CD4-positive, alpha-beta T cell treated with Interleukin-15 for 4 hours (primary cell): ENCODE results near the gene NDFIP1.
A peak's percentile ranks its signal among the peaks of the same experiment; 100 is the strongest.

Source experiments
- DNase-seq: peaks from one replicate; pipeline ENCODE4 v3.0.0-alpha.2; 2020; ENCODE audit warnings: low spot score

NDFIP1 gene

DNA sequence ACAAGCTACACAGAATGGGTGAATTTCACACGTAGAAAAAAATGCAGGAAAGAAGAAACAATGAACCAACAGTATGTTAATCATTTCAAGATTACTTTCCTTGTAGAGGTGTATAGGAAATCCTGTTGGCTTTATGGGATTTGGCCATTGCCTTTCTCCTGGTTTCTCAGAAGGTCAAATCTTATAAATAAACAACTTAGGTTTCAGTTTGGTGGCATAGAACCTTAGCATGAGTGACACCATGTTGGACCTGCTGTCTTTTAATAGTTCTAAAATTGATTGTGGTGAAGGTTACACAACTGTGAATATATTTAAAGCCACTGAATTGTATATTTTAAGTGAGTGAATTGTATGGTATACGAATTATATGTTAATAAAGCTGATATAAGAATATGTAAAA lies 16.7 kb upstream of the NDFIP1 start:
- no peak for DNase-seq

DNA sequence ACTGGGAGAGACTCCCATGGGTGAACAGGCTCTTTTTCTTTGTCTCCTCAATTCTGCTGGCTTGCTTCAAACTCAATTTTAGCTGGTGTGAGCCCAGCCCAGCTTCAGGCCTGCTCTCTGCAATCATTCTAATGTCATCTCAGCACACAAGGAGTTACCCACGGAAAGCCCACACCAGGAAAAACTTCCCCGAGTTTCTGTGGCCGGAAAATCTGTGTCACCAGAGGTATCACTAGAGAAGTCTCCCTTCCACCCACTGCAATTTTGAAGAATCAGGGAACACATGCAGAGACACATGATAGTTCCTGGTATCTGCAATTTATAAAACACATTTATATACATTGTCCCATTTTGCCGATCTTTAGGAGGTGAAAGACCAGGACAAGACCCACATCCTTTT lies 13.5 kb upstream of the NDFIP1 start:
- DNase-seq = peak; percentile 43

DNA sequence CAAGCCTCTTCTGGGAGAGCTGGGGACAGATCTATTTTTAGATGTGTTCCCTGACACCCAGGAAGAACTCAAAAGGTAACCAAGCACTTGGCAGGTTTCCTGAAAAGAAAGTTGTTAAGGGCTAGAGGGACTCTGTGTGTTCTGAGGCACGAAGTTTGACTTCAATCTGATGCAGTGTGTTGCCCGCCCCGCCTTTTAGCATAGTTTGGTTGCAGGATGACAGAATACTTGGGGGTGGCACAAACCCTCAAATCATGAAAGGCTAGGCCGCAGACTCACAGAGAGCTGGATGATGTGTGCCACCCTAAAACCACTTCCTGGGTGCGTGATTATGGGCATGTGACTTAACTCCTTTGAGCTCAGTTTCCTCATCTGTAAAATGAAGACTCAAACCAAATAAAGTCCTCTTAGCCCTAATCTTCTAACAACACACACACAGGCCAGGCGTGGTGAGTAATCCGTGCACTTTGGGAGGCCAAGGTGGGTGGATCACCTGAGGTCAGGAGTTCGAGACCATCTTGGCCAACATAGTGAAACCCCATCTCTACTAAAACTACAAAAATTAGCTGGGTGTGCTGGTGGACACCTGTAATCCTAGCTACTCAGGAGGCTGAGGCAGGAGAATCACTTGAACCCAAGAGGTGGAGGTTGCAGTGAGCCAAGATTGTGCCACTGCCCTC lies 12.8 kb upstream of the NDFIP1 start:
- peak; percentile 87 for DNase-seq

DNA sequence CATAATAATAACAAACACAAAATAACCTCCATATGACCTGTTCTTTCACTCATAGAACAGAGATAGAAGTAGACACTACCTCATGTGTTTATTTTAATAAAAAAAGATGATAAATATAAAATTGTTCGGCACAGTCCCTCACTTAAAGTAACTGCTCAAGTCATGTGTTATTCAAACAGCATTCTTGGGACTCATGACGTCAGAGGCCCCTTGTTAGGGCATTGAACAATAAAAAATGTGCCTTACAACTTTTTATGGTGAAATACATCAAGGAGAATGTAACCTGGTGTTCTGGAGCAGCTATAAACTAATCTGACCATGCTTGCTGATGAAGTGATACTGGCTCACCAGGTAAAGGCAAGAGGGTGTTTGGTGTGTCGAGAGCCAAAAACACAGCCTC lies 12.2 kb upstream of the NDFIP1 start:
- DNase-seq = no peak

DNA sequence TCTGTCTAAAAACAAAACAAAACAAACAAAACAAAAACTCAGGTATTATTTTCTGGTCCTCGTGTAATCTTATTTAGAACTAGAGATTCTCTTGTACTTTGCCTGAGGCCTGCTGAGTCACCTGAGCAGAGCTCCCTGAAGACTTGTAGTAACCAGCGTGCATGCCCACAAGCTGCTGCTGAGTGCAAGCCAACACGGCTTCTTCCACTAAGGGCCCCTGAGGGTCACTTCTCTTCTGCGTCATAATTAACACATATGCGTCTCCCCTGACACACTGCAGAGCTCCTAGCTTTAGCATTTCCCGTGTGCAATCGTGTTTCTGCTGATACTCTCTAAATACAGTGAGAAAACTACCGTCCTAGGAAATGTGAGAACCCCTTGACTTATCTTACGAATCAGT lies 10.9 kb upstream of the NDFIP1 start:
- no peak for DNase-seq

DNA sequence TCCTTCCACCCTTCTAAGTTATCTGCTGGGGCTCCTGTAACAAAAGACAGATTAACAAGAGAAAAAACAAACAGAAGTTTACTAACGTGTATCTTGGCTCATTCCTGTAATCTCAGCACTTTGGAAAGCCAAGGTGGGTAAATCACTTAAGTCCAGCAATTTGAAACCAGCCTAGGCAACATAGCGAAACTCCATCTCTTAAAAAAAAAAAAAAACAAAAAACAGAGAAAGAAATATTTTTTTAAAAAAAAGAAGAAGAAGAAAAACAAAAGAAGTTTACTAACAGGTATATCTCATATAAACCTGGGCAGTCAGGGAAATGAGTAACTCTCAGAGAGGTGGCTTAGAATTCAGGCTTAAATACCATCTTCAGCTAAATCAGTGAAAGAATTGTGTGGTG lies 10.3 kb upstream of the NDFIP1 start:
- no peak for DNase-seq

DNA sequence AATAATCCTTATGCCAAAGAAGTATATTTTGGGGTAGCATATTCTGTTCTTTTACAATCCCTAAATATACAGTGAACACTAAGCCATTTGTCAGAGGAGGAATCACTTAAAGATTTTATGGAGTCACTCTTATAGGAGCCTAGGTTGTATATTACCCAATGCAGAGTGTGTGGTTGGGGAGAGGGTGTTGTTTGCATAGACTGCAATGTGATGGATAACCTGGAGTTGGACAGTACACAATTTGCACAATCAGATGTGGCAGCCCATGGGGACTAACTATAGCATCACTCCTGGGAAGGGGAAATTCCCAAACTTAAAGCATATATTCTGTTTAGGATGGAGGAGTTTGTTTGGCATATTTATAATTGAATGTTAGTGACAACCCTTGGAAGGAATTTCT lies 9.6 kb upstream of the NDFIP1 start:
- no peak for DNase-seq

DNA sequence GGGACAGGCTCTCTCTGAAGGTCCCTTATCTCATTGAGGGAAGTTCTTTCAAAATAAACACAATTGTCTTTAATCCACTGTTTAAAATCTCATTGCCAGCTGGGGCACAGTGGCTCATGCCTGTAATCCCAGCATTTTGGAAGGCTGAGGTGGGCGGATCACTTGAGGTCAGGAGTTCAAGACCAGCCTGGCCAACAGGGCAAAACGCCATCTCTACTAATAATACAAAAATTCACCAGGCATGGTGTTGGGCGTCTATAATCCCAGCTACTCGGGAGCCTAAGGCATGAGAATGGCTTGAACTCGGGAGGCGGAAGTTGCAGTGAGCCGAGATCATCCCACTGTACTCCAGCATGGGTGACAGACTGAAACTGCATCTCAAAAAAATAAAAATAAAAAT lies 8.3 kb upstream of the NDFIP1 start:
- no peak for DNase-seq

DNA sequence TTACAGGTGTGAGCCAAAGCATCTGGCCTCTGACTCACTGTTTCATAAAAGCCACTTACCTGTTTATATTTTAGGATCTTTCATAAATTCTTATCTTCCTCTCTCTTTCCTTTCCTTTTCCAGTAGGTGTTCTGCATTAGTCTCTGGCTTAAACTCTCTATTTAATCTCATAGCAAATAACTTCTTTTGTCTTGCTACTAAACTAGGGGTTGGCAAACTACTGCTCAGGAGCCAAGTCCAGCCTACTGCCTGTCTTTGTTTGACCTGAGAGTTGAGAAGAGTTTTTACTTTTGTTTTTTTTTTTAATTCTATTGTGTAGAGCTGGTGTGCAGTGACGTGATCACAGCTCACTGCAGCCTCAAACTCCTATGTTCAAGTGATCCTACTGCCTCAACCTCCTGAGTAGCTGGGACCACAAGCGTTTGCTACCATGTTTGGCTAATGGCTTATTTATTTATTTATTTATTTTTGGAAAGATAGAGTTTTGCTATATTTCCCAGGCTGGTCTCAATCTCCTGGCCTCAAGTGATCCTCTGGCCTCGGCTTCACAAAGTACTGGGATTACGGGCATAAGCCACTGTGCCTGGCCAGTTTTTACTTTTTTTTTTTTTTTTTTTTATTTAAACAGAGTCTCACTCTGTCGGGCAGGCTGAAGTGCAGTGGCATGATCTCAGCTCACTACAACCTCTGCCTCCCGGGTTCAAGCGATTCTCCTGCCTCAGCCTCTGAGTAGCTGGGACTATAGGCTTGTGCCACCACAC lies 5.4 kb upstream of the NDFIP1 start:
- DNase-seq = no peak

DNA sequence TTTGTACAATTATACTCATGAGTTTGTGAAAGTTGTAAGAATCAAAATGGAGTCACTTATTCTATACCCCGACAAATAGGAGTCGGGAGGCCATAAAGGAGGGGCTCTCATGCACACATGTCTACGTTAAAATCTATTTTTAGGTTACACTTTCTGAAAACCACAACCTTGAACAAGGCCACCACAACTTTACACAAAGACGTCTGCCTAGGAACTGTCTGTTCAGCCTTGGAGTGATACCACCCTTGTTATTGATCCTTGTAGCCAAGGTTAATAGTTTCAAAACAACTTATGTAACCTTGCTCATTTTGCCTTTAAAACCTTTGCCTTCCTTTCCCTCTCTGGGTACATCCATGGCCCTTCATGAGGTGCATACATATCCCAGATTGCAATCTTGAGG lies 4.1 kb upstream of the NDFIP1 start:
- peak; percentile 53 for DNase-seq

DNA sequence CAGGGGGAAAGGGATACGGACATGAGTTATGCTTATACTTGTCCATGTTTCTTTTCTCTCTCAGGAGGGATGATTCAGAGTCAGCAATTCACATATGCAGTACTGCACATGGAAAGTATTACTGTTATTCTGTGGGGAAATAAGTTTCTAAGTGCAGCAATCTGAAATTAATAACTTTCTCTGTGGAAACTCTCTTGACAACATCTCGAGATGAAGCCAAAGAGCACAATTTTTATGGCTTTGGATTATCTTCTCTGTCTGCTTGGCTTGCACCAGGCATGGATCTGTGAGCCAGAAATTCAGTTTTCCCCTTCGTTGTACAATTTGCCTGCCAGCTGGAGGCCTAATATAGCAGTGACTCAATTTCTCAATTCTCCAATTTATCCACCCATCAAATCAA lies 2.5 kb upstream of the NDFIP1 start:
- DNase-seq = no peak

DNA sequence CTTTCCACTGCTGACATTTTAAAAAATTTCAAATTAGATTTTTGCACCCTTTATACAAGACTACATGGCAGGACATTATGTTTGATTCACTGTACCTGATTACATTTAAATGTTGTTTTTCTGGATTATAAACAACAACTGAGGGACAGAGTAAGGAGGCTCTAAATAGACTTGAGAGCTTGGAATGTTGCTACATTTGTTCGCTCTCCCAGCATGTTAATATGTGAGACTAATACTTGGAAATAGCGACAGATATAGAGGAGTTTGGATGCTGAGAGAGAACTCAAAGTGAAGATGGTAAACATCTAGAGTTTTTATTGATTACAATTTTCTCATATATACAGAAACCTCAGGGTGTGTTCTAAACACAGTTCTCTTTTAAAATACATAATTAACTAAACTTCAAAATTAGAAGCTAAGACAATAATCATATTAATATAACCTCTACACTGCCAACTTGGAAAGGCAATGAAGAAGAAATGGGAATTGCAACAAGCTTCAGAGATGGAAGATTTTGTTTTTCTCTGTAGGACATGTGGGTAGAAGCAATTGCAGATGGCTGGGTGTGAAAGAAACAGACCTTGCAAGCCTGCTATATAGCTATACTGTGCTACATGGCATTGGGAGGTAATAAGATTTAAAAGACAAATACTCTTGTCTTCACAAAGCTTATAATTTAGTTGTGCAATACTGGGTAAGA lies 1.4 kb upstream of the NDFIP1 start:
- DNase-seq = no peak

DNA sequence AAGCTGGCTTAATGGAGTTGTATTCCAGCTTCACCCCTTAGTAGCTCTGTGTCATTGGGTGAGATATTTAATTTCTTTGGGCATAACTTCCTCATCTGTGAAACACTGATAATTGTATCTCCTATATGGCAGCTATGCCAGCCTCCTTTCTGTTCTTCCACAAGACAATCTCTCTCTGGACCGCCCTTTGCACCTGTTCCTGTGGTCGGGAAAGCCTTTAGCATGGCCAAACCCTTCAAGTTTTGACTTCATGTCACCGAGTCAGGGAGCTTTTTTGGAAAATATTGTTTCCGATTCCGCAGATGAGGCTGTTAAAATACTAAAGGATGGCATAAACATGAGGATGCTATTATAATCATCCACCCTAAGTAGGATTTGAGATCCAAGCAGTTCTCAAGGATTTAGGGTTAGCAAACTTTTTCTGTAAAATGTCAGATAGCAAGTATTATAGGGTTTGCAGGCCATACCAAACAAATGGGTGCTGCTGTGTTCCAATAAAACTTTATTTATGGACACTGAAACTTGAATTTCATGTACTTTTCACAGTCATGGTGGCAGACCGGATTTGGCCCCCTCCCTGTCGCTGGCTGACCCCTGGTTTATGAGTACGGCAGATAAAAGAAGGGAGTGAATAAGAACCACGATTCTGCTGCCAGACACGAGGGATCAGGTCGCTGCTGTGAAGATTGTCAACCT lies 695 bp upstream of the NDFIP1 start:
- no peak for DNase-seq

DNA sequence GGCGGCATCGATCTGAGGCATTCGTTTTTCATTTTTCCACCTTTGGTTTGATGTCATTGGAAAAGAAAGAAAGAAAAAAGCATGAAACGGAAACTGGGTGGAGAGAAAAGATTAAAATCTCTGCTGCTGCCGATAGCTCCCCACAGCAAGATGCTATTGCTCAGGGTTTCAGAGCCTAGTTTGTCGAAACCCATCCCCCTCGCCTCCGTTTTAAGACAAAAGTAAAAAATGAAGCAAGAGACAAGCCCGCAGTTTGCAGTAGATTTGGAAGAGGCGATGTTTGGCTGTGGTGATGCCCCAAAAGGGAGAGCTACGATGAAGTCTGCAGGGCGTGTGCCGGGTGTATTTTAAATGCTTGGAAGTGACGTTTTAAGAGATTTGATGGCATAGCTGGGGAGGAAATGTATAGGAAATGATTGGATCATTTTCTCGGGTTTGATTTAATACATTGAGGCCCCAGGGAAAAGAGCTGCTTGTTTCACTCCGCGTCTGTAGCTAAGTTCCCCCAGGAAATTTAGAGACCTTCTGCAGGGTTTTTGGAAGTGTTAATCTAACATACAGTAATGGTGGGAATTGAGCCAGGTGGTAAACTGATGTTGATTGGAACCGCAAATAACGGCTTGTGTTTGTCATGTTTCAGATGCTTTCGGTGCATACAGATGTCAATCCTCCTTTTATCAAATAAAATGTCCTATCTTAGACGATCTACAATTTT lies 909 bp downstream of the NDFIP1 start:
- peak; percentile 52 for DNase-seq

DNA sequence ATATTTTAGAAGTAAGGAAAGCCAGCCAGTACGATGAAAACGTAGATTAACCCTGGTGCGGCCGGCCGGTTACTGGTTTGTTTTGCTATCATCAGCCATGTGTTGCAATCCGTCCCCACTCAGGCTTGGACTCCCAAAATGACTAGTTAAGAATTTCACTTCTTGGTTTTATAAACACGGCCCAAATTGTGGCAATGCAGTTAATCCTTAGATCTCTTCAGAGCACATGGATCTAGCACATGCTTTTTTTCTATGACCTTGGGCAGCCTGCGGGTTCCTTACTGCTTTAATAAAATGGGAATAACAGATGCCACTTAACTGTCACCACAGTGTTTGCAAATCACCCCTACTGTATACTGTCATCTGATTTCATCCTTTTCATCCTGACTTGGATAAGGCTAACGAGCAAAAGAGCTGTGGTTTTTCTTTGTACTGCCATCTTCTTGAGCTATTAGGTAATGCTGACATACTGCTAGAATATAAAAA lies 1.5 kb downstream of the NDFIP1 start:
- peak; percentile 35 for DNase-seq

DNA sequence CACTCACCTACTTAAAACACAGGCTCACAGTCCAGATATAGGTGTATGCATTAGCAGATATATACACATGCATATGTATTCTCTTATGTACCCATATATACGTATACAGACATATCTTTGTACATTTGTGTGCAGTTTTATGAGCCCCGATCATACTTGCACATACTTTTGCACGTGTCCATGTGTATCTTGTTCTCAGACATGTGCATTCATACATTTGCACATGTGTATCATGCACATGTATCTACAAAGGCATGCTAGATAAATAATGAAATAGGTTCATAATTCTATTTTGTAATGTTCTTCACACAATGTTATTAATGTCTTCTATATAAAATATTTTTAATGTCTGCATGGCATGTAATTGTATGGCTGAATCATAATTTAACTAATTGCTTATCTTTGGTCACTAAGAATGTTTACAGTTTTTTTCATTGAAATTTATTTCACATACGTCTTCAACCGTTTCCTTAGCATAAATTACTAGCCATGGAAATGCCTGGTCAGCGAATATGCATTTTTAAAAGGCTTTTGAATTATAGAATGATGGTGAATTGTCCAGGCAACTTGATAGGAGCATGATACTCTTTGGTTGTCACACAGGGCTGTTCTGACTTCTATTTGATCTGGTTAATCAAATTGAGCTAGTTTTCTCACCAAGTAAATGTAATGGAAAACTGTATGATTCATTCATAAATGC lies 2.6 kb downstream of the NDFIP1 start:
- DNase-seq = no peak

DNA sequence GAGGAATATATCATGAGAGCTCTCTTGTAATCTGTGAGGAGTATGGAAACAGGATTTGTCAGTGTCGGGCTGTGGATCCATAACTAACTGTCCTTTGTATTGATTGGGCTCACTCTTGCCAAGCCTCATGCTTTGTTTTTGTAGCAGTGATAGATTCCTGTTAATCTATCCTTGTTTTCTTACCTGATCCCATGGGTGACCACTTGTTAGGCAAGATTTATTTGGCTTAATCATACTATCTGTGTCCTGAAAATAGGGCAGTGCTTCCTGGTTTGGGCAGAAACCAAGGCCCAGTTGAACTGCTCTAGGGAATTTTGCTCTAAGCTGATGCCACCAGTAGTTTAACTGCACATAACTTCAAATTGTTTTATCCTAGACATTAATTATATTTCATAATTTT lies 6.1 kb downstream of the NDFIP1 start:
- DNase-seq = no peak

DNA sequence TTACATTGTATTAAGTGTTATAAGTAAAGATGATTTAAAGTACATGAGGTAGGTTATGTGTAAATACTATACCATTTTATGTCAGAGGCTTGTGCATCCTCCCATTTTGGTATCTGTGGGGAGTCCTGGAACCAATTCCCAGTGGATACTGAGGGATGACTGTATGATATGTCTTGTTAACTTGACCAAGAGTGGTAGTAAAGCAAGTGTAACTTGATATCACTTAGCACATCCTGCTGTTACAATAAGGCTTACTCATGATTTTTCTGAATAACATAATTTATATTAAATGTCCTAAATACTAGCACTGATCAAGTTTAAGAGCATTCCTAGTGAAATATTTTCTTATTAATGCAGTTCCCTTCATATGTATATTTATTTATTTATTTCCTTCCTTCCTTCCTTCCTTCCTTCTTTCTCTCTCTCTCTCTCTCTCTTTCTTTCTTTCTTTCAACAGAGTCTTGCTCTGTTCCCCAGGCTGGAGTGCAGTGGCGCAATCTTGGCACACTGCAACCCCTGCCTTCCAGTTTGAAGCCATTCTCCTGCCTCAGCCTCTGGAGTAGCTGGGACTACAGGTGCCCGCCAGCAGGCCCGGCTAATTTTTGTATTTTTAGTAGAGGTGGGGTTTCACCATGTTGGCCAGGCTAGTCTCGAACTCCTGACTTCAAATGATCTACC lies 7.5 kb downstream of the NDFIP1 start:
- DNase-seq = no peak

DNA sequence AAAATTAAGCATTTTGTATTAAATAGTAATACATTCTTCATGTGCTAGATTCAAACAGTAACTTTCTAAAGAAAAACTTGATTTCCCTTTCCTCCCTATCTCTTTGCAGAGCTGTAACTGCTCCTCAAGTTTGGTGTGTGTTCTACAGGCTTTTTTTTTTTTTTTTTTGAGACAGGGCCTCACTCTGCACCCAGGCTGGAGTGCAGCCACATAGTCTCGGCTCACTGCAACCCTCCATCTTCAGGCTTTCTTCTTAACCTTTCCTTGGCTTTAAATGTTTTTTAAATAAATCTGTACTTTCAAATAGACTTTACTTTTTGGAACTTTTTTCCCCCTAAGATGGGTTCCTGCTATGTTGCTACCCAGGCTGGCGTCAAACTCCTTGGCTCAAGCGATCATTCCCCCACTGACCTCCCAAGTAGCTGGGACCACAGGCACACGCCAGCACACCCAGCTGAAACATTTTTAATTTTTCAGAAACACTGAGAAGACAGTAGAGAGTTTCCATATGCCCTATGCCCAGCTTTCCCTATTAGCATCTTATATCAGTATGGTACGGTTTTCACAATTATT lies 9.1 kb downstream of the NDFIP1 start:
- DNase-seq = no peak

DNA sequence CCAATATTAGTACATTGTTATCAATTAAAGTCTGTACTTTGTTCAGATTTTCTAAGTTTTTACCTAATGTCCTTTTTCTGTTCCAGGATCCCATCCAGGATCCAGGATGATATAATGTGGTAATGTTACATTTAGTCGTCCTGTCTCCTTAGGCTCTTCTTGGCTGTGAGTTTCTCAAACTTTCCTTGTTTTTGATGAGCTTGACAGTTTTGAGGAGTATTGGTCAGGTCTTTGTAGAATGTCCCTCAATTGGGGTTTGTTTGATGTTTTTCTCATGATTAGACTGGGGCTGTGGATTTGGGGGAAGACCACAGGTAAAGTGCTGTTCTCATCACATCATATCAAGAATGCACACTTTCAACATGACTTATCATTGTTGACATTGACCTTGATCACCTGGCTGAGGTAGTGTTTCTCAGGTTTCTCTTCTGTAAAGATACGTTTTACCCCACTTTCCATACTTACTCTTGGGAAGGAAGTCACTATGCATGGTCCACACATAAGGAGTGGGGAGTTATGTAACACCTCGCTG lies 9.6 kb downstream of the NDFIP1 start:
- no peak for DNase-seq
